GM18526 (cell line): ENCODE data around the gene CACNA1A.

Source experiments
- POLR2A ChIP-seq: IDR thresholded peaks from 3 replicates; pipeline ENCODE4 v1.6.1; 2011; ENCODE audit not compliant: insufficient read length; ENCODE audit errors: extremely low read depth

Gene CACNA1A

DNA sequence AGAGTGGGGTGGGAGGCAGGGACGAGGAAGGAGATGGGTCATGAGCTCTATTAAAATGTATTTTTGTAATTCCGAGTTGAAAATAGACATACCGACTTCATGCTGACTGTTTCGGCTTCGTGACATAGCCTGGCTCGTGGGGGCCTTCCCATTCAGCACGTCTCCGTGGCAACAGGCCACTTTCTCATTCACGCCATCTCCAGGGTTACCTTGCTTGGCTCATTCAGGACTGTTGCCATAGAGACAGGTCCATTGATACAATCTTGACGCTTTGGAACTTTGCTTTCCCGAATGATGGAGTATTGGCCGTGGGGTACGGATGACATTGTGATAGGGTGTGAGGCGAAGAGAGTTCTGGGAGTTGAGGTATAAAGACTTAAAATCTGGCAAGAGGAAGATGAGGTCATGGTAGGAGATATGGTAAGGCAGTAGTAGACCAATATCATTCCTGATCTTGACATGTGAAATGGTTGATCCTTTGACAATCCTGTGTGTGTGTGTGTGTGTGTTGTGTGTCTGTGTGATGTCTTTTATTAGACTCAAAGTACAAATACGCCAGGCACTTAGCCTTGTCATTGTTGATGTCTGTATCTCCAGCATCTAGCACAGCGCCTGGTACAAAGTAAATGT lies 97.3 kb downstream of the CACNA1A start:
- TF ChIP-seq POLR2A, result no peak

GRCh38 chr19:13404236-13404635 lies 102.0 kb downstream of the CACNA1A start:
- TF ChIP-seq POLR2A, result no peak

GRCh38 chr19:13401388-13401787 lies 104.9 kb downstream of the CACNA1A start:
- TF ChIP-seq POLR2A, result no peak

- TF ChIP-seq POLR2A, result no peak
These were observed 106.0 kb downstream of the CACNA1A start for GRCh38 chr19:13400296-13400695.

- no peak for TF ChIP-seq POLR2A
These were observed 106.5 kb downstream of the CACNA1A start for GRCh38 chr19:13399746-13400145.

DNA sequence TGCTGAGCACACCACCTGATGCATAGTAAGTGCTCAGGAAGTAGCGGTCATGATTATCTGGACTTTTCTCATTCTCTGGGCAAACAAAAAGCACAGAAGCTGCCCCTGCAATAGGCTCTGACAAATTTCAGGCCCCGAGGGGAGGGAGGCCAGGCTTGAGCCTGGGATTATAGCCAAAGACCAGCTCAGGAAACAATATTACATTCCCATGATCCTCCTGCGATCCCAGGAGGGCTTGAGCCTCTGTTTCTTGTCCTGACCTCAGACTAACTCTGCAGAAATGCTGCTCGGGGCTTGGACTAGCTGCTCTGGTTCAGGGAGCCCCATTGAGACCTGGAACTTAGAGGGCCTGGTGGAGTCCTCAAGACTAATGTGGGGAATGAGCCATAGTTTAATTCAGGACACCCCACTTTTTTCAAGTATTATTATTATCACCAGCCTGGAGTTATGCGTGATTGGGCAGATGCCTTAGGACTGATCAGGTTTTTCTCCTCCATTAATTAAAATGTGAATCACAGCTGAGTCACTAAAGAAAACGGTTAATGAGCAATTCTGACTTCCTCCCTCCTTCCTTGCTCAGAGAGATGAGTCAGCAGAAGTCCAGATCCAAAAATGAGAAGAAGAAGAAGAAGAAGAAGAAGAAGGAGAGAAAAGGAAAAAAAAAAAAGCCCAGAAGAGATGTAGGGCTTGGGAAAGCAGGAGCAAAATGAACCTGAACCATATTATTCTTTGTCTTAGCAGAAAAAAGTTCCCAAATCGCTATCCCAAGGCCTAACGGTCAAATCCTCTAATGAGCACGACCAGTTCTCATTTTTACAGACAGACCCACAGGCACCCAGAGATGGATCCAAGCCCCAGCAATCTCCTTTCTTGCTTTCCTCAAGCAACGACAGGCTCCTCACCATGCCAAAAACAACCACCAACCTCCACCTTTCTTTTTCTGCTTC lies 107.2 kb downstream of the CACNA1A start:
- TF ChIP-seq POLR2A, result no peak

GRCh38 chr19:13398182-13398581 lies 108.1 kb downstream of the CACNA1A start:
- TF ChIP-seq POLR2A, result no peak

DNA sequence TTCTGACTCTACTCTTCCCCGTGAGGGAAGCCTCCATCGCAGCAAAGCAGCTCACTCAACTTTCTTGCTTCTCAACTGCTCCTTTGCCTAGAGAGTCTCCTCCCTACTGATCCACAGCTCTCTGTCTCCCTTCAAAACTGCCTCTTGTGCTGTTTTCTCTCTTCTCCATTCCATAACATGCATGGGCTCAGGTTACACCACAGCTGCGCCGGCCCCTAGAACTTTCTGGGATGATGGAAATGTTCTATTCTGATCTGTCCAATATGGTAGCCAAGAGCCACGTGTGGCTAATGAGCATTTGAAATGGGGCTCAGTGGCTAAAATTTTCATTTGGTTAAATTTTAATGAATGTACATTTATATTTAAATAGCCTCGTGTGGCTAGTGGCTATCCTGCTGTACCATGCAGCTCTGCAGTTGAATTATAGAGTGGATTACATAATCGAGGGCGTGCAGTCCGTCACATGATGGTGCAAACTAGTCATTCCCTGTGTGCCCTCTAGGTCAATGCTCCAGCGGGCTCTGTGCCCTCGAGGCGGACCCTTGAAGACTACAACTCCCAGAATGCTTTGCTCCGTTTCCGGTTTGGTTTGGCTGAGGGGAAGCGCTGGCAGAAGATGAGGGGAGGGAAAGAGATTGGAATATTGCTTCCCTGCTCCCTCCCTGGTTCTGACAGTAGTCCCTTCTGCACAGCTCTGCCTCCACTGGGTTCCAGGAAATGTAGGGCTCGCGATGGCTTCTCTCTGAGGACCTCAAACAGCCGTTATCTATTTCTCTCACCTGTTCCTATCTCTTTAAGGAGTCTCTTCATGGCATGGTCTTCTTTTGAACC lies 109.8 kb downstream of the CACNA1A start:
- no peak for TF ChIP-seq POLR2A

- TF ChIP-seq POLR2A, result no peak
These were observed 123.7 kb downstream of the CACNA1A start for GRCh38 chr19:13382633-13382938.

DNA sequence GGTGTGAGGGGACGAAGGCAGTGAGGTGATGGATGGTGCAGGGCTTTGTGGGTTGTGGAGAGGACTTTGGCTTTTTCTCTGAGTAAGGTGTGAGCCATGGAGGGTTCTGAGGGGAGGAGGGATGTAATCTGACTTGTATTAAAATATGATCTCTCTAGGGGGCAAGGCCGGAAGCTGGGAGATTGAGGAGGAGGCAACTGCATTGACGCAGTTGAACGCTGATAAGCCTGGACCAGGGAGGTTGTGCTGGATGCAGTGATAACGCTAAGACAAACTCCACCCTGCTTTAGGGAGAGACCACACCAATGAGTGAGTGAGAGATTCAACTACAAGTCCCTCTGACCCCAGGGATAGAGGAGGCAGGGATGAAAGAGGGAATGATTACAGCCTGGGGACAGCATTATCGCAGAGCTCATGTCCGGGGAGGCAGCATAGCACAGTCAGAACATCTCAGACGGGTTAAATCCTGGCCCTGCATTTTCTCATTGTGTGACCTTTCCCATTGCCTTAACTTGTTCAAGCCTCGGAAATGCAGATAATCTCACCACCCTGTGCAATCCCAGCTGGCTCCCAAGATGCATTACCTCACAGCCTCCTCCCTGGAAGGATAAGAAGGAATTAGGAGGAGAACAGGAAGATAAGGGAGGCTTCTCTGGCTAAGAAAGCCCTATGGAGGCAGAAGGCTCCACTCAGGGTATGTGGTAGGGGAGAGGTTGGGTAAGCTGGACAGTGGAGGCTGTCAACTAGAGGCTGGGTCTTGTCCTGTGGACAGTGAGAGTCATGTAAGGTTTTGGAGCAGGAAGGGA lies 124.2 kb downstream of the CACNA1A start:
- TF ChIP-seq POLR2A, result no peak

- no peak for TF ChIP-seq POLR2A
These were observed 129.7 kb downstream of the CACNA1A start for GRCh38 chr19:13376537-13376936.

- no peak for TF ChIP-seq POLR2A
These were observed 132.7 kb downstream of the CACNA1A start for GRCh38 chr19:13373599-13373998.

GRCh38 chr19:13370948-13371347 lies 135.3 kb downstream of the CACNA1A start:
- no peak for TF ChIP-seq POLR2A

GRCh38 chr19:13366529-13367143 lies 139.6 kb downstream of the CACNA1A start:
- no peak for TF ChIP-seq POLR2A
